KBM-7 (cell line): ENCODE results near the gene GNPDA1.

Source experiments
- DNase-seq: peaks from one replicate; pipeline ENCODE4 v3.0.0-alpha.2; 2015
- in situ Hi-C: fragments of 300-500 bp; cut with MboI; formaldehyde crosslinking; loops from 2 replicates; pipeline ENCODE4 v1.14.3; 2020; ENCODE audit warnings: low sequenced_read_pairs, low pct_unique_long_range_greater_than_20kb, mixed read lengths

Gene GNPDA1

DNA sequence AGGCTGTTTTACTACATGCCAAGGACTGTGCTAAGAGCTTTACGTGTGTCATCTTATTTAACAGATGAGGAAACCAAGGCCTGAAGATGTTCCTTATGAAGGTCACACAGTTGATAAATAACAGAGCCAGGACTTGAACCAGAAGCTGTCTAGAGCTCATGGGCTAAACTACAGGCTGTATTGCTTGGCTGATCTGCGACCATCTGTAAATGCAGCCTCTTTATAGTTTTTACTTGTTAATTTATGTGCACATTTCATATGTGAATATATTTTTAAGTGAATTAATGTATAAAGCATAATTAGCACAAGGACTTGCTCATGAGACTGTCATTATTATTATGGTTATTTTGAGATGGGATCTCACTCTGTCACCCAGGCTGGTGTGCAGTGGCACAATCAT, 19.3 kb upstream of the GNPDA1 start:
- in situ Hi-C loops: no loop called here
- DNase-seq: no peak

DNA sequence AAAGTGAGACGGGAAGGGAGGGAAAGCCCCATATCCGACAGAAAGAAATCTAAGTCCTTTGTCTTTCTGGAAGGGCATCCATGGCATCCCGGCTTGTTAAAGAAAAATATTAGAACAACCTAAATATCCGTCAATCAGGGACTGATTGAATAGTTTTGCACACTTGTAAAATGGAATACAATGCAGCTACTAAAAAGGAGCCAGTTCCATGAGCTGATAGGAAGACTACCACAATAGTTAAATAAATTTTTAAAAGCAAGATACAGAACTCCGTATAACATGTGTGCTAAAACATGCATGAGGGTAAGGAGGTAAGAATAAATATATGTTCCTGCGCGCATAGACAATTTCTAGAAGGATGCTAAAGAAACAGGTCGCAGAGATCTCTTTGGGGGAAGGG, 12.8 kb upstream of the GNPDA1 start:
- DNase-seq: no peak
- in situ Hi-C loops: no loop called here

DNA sequence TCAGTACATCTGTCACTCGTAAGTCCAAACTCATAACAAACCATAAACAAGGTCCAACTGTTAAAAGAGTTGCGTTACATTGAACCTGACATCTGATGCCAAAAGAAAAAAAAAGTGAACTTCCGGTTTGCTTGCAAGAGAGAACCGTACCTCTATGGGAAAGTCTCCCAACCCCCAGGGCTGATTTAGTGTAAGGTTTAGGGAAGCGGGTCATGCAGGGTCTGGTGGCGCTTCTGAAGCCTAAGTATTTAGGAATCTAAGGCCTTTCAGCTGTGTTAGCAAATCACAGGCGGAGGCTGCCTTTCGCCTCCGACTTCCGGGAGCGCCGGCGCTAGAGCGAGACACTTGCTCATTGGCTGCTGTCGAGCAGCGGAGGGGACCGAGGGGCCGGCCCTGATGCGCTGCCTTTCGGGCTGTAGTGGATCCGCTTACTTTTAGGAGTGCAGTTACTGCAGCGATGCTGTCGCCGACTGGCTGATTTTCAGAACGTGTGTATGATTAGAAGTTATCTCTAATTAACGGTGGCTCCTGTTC, 12.0 kb upstream of the GNPDA1 start:
- in situ Hi-C loops: loop anchor here (25.0 kb wide), 1 partner anchor 112 kb away; no protein-coding TSS in a partner anchor
- DNase-seq: peak; percentile 72

DNA sequence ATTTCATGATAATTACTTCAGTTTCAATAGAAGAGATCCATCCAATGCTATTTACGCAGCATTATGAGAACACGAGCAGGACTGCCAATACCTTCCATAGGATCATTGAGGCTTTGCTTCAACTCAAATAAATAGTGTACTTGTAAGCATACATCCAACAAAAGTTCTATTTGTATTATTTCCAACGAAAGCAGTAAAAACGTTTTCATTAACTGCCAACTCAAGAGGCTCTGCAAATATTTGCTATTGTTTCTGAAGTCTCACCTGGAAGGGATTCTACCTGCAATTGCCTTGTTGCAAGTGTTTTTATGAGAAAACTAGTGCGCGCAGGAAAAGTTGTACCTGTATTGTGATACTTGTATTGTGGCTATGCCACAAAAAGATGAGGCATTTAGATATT, 11.0 kb upstream of the GNPDA1 start:
- in situ Hi-C loops: loop anchor here (25.0 kb wide), 1 partner anchor 113 kb away; no protein-coding TSS in a partner anchor
- DNase-seq: no peak

DNA sequence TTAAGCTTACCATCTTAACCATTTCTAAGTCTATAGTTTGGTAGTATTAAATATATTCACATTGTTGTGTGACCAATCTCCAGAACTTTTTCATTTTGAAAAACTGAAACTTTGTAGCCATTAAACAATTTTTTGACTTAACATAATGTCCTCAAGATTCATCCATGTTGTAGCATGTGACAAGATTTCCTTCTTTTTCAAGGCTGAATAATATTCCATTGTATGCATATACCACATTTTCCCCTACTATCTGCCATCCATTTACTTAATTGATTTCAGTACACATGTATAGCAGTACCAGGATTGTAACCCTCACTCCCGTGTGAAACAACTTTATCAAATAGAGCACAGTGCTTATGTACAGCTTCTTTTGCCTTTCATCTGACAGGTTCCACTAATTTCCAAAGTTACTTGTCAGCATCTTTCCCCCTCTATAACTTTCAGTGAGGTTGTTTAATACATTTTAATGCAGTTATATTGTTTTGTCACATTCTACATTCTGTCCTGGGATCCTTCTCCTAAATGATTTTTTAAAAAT, 7.4 kb upstream of the GNPDA1 start:
- DNase-seq: no peak
- in situ Hi-C loops: loop anchor here (25.0 kb wide), 1 partner anchor 117 kb away; no protein-coding TSS in a partner anchor

DNA sequence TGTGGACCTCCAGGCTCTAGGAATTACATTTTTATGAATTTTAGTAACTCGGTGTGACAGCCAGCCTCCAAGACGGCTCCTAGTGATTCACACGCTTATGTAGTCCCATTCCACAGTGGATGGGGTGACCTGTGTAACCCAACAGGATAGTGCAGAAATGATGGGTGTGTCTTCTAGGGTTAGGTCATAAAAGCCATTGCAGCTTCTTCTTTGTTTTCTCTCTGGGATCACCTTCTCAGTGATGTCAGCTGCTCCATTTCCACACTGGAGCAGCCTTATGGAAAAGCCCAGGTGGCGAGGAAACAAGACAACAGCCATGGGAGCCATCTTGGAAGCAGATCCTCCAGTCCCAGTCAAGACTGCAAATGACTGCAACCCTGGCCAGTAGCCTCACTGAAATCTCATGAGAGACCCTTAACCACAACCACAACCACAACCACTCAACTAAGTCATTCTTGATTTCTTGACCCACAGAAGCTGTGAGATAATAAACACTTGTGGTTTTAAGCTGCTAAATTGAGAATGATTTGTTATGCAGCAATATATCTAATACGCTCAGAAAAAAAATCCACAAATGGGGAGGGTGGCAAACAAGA, 5.1 kb upstream of the GNPDA1 start:
- DNase-seq: peak; percentile 67
- in situ Hi-C loops: loop anchor here (25.0 kb wide), 1 partner anchor 119 kb away; no protein-coding TSS in a partner anchor

DNA sequence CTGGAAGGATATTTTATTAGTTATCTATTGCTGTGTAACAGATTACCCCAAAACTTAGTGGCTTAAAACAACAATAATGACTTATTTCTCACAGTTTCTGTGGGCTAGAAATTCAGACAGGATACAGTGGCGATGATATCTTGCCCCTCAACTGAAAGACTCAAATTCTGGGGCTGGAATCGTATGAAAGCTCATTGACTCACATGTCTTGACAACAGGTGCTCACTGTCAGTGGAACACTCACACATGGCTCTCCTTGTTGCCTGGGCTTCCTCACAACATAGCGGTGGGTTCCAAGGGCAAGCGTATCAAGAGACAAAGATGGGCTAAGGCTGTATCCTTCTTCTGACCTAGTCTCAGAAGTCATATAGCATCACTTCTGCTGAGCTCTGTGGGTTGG, 3.7 kb upstream of the GNPDA1 start:
- in situ Hi-C loops: loop anchor here (25.0 kb wide), 1 partner anchor 121 kb away; no protein-coding TSS in a partner anchor
- no peak for DNase-seq

DNA sequence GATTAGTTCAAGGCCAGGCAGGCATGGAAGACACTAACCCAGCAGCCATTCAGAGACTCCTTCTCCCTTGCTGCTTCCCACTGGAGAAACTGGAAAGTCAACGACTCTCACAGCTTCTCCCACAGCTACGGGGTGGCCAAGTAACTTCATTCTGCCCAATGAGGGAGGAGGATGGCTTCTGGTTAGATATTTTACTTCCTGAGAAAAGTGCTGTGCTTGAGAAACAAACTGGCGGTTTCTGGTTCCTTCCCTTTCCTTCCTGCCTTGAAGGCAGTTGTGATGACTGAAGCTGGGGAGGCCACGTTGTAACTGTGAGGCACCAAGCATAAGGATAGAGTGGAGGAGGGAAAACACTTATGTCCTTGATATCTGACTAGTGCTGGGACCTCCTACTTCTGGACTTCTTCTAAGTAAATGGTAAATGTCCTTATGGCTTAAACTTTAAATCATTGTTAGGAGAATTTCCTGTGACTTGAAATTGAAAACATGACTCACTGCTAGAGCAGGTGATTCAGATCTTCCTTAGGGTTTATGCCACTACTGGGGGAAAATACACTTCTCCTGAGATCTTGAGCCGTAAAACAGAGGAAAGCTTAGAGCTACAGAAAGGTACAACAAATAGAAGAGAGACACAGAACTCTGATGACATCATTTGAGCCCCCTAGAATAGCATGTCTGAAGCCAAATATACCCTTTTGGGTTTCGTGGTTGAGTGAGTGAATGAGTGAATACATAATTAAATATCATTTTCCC, 3.1 kb upstream of the GNPDA1 start:
- DNase-seq: peak; percentile 80
- in situ Hi-C loops: loop anchor here (25.0 kb wide), 1 partner anchor 121 kb away; no protein-coding TSS in a partner anchor

DNA sequence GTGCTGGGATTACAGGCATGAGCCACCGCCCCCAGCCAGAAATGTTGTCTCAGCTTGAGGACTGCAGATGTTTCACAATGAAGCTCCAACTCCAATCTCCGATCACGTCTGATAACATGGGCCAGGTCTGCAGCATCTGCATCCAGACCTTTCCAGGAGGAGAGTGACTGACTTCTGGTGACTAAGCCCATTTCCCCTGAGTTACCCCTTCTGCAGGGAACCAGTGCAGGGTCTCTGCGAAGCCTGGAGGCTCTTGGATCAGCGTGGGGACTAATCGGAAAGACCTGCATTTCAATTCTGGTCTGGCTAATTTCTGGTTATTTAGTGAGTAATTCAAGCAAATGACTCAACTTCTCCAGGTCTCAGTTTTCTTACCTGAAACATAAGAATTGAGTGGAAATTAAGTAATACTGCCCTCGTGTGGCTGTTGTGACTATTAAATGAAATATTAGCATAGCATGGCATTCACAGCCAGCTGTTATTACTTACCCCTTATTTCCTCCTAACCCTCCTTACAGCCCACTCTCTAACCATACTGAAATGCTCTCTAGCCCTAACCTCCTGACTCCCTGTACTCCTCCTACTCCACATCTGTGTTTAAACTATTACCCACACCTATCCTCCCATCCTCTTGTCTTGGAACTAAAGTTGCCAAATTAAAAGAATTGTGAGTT, 2.2 kb upstream of the GNPDA1 start:
- in situ Hi-C loops: loop anchor here (25.0 kb wide), 1 partner anchor 122 kb away; no protein-coding TSS in a partner anchor
- DNase-seq: peak; percentile 66

DNA sequence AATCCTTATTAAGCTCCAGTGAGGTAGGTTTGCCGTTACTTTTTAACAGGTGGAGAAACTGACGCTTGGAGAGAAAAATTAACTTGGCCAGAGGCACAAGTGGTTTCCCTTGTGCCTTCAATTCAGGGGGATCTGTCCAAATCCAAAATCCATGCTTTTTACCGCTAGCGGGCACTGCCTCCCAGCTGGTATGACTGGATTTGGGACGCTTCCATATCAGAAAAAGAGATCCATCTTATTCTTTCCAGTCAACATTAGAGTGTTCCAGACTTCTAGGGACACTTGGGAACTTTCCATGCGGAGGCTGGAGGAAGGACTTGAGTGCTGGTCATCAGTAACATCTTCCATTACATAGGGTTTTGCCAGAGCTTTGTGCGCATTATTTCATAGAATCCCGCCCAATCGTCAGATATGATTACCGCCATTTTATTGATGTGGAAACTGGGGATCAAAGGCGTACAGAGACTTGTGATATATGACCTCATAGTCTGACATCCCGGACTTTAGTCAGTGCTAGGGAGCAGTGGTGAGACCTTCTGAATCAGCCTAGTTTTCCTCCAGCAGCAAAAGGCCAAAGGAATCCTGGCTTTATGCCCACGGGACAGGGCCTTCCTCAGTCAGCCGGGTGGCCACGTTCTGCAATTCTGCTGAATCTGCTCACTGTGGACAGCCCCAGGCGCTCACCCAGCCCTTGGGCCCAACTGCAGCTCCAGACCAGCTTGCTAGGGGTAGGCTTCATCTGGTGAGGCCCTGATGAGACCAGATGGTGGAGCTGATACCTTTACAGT, 1.1 kb upstream of the GNPDA1 start:
- no peak for DNase-seq
- in situ Hi-C loops: loop anchor here (25.0 kb wide), 1 partner anchor 123 kb away; no protein-coding TSS in a partner anchor

DNA sequence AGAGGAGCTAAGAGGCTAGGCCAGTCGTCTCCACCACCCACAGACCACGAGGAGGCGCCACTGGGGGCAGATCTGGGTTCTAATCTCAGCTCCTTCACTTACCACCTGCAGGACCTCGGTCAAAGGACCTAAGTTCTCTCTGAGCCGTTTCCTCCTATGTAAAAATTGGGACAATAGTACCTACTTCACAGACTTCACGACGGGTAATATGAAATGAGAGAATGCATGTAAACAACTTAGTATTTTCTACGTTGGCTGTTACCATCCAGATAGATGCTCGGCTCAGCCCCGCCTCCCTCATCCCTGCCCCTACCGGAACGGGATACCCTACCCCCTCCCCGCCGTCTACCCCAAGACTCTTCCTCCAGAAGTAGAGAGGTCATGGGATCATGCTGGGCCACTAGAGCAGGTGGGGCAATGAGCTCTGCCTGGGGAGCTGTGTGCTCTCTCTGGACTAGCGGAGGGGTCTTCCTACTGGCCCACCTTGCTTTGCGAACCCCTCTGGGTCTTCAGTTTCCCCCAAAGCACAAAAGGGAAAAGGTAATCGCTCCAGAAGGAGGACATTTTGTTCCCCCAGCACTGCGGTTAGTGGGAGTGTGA, 541 bp downstream of the GNPDA1 start:
- no peak for DNase-seq
- in situ Hi-C loops: loop anchor here (25.0 kb wide), 1 partner anchor 125 kb away; no protein-coding TSS in a partner anchor

DNA sequence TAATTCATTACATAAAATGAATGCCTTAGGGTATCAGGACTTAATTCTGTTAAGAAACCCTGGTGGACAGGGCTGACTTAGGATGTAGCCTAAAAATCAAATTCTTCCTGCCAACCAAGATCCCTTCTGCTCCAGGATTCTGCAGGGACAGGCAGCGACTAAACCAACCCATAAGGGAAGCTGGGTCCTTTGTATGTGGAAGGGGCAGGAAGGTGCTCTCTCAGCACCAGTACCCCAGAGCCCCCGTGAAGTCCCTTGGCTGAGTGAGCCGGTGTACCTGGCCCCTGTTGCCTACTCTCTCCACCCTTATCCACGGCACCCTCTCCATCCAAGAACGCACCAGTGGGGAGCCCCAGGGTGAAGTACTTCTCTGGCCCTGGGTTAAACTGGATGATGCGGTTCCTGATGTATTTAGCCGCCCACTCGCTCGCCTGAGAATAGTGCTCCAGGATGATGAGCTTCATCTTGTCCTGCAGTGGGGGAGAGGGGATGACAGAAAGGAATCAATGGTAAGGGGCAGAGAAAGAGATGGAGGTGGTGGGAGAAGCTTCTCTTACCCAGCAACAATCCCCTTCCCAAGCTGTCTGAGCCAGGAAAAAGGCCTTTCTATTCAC, 1.1 kb downstream of the GNPDA1 start:
- in situ Hi-C loops: loop anchor here (25.0 kb wide), 1 partner anchor 126 kb away; no protein-coding TSS in a partner anchor
- no peak for DNase-seq

DNA sequence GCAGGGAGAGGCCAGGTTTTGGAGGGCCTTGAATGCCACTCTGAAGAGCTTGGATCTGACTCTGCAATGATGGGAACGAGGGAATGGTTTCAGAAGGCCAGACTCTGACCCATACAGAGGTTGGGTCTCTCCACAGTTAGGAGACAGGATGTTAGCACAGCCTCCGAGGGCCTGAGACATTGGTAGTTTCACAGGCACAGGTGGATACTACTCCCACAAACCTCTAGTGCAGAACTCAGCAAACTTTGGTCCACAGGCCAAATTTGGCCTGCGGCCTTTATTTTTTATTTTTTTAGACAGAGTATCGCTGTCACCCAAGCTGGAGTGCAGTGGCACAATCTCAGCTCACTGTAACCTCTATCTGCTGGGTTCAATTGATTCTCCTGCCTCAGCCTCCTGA, 2.9 kb downstream of the GNPDA1 start:
- in situ Hi-C loops: loop anchor here (25.0 kb wide), 1 partner anchor 127 kb away; no protein-coding TSS in a partner anchor
- no peak for DNase-seq

DNA sequence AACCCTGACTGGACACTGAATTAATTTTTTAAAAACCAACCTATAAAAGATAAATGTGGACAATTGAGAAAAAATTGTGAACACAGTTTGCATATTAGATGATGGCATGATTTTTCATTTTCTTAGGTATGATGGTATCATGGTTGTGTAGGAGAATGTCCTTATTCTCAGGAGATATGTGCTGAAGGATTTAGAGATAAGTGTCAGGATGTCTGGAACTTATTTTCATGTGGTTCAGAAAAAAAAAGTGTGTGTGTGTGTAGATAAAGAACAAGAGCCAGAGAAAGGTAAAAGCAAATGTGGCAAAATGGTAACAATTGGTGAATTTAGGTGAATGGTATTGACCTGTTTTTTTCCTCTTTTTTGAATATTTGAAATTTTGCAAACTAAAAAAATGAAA, 4.0 kb downstream of the GNPDA1 start:
- in situ Hi-C loops: loop anchor here (25.0 kb wide), 1 partner anchor 128 kb away; no protein-coding TSS in a partner anchor
- DNase-seq: no peak

DNA sequence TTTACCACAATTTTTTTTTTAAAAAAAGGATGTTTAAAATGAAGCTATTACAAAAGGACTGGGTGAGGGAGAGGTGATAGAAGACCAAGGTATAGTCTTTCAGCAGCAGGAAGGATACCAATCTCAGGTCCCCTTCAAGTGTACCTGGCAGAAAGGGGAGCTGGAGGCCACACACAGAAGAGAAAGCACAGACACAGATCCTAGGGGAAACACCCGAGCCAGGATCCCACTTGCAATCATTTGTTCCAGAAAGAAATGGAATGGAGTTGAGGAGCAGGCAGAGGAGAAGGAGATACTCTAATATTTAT, 5.6 kb downstream of the GNPDA1 start:
- in situ Hi-C loops: loop anchor here (25.0 kb wide), 1 partner anchor 130 kb away; no protein-coding TSS in a partner anchor
- DNase-seq: no peak

DNA sequence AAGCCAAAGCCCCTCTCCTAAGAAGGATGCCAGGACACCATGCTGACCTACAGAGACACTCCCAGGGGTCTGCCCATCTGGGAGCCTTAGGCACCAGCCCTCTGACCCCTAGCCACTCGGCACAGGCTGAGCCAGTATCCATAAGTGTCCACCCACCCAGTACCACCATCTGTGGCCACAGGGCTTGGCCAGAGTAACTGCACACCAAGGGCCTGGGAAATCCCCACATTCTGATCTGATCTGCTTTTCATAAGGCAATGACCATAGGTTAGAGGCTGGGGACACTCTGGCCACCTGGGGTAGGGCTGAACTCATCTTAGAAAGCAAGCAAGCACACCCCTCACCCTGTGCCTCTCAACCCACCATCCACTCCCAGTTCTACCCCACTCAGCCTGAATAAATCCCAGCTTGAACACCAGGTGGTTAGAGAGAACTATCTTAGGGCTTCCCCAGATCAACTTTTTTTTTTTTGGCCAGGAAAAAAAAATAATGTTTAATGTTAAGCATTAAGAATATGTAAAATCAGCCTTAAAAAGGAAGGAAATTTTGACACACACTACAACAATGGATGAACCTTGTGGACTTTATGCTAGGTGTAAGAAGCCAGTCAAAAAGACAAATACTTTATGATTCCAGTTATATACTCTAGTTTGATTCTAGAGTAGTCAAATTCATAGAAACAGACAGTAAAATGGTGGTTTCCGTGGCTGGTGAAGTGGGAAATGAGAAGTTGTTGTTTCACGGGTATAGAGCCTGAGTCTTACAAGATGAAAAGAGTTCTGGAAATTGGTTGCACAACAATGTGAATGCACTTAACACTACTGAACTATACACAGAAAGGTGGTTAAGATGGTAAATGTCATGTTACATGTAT, 6.2 kb downstream of the GNPDA1 start:
- in situ Hi-C loops: loop anchor here (25.0 kb wide), 1 partner anchor 131 kb away; no protein-coding TSS in a partner anchor
- peak; percentile 33 for DNase-seq
